Measurements from ENCODE around the gene ESR2.
A peak's percentile ranks its signal among the peaks of the same experiment; 100 is the strongest.
"Not testable (repeated sequence)": the region's sequence is repeated elsewhere in the genome, so short reads cannot be mapped to it uniquely, and the experiment has no call there.

ESR2 gene

DNA sequence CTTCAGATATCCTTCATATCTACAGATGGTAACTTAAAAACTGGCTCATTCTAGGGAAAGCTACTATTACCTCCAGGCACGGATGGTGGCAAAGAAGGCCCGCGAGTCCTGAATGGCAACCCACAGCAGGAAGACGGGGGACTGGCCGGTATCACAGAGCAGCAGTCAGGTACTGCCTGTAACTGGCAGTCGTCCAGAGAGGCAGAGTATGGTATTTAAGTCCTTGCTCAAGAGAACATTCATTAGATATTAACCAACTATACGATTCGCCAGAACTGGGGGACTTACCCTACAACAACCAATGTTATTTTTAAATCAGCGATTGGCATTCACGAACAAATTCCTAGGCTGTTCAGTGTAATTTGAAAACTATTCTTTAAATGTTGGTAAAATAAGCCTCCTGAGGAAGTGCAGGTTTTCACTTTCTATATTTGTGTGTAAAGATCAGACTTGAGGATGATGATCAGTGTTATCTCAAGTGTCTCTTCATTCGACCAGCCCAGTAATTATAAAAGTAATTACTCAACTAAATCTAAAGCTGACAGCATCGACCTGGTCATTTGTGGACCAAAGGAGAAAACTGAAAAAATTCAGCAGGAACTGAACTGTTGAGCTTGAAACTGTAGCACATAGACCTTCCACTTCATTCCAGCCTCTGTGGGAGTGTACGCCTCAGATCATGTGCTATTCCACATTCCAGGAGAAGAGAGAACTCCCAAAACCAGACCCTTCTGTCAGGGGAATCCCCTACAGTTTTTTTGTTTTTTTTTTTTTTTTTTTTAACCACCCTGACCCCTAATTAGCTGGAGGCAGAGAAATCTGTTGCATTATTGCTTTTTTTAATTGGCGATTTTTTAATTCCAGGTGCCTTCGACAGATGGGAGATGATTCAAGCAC lies 75.6 kb downstream of the ESR2 start:
- peak; percentile 83 for FAIRE-seq
- TF ChIP-seq POLR2A (IDR thresholded peaks at IDR 0.05; ENCODE audit: low read depth, low read length) (no peak), TAF1 (IDR thresholded peaks at IDR 0.05; ENCODE audit: borderline replicate concordance, low read depth, low read length) (no peak), POLR2AphosphoS5 (IDR thresholded peaks at IDR 0.05; ENCODE audit: low read depth, low read length) (no peak)
- DNase-seq (ENCODE audit: insufficient read length), result no peak

DNA sequence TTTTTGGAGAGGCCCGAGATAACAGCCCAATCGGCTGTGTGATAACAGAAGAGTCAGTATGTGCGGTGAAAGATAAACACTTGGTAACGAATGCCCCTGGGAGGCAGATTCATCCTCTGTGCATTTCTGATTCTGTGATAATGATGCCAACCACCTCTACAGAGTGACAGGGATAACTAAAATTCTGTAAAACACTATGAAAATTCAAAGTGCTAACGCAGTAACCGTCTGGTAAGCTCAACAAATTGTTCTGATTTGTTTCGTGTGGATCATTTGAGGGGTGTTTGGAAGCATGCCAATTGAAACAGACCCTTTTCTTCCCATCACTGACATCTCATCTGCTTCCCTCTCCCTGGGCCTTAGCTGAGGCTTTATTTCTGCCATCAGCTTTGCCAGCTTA lies 76.3 kb downstream of the ESR2 start:
- TF ChIP-seq POLR2AphosphoS5 (IDR thresholded peaks at IDR 0.05; ENCODE audit: low read depth, low read length) (no peak), POLR2A (IDR thresholded peaks at IDR 0.05; ENCODE audit: low read depth, low read length) (no peak), TAF1 (IDR thresholded peaks at IDR 0.05; ENCODE audit: borderline replicate concordance, low read depth, low read length) (no peak)
- FAIRE-seq (no peak), DNase-seq (ENCODE audit: insufficient read length) (no peak)

DNA sequence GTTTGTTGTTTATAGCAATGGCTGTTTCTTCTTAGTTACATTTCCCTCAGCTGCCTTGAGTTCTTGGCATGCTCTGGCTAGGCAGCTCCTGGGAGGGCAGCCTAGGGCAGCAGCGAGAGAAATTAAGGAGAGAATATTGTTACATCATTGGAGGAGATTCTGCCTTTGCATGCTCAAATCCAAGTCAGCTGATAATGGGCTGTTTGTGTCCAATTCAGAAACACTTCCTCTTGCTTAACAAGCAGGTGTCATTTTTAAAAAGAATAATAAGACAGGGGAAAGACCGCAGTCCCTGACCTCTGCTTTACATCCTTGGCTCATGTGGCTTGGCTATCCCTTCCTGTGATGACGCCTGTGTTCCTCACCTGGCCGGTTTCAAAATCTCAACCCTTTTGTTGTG lies 76.9 kb downstream of the ESR2 start:
- TF ChIP-seq TAF1 (IDR thresholded peaks at IDR 0.05; ENCODE audit: borderline replicate concordance, low read depth, low read length), result no peak
- TF ChIP-seq POLR2A (IDR thresholded peaks at IDR 0.05; ENCODE audit: low read depth, low read length), result no peak
- no peak for TF ChIP-seq POLR2AphosphoS5 (IDR thresholded peaks at IDR 0.05; ENCODE audit: low read depth, low read length)

DNA sequence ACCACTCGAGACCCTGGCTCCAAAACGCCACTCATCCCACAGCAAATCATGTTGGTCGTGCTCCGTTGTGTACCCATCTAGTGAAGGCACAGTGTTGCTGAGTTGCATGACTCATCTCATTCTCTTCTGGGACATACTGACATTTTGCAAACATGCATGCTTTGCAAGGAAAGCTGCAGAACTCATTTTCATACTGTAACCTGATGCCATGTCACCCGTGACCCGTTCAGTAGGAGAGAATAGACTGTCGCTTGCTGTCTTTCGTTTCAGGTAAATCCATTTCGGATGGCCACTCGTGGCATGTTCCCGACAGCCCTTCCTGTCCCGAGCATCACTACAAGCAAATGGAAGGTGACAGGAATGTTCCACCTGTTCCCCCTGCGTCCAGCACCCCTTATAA lies 78.2 kb downstream of the ESR2 start:
- FAIRE-seq, result no peak
- no peak for DNase-seq (ENCODE audit: insufficient read length)
- no peak for TF ChIP-seq TAF1 (IDR thresholded peaks at IDR 0.05; ENCODE audit: borderline replicate concordance, low read depth, low read length)
- TF ChIP-seq POLR2AphosphoS5 (IDR thresholded peaks at IDR 0.05; ENCODE audit: low read depth, low read length), result no peak
- TF ChIP-seq POLR2A (IDR thresholded peaks at IDR 0.05; ENCODE audit: low read depth, low read length), result no peak

More for the DNA sequence above, 76.9 kb downstream of the ESR2 start:
- no peak for DNase-seq (ENCODE audit: insufficient read length)
- FAIRE-seq, result peak; percentile 86

DNA sequence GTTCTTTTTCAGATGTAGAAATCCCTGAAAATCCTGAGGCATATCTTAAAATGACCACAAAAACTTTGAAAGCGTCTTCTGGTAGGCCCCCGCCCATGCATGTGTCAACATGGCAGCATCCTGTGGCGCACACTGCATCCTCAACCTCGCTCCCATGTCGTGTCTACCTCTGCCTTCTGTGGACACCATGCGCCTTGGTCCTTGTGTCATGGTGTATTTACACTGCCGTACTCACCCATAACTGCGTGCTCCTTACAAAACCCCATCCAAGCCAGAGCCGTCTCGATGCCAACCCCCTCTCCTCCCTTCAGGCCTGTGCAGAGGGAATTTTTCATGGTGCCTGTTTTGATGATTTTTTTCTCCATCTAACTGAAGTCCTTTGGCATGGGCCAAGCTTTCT lies 78.9 kb downstream of the ESR2 start:
- no peak for DNase-seq (ENCODE audit: insufficient read length)
- no peak for FAIRE-seq
- TF ChIP-seq POLR2AphosphoS5 (IDR thresholded peaks at IDR 0.05; ENCODE audit: low read depth, low read length) (no peak), POLR2A (IDR thresholded peaks at IDR 0.05; ENCODE audit: low read depth, low read length) (no peak), TAF1 (IDR thresholded peaks at IDR 0.05; ENCODE audit: borderline replicate concordance, low read depth, low read length) (no peak)

DNA sequence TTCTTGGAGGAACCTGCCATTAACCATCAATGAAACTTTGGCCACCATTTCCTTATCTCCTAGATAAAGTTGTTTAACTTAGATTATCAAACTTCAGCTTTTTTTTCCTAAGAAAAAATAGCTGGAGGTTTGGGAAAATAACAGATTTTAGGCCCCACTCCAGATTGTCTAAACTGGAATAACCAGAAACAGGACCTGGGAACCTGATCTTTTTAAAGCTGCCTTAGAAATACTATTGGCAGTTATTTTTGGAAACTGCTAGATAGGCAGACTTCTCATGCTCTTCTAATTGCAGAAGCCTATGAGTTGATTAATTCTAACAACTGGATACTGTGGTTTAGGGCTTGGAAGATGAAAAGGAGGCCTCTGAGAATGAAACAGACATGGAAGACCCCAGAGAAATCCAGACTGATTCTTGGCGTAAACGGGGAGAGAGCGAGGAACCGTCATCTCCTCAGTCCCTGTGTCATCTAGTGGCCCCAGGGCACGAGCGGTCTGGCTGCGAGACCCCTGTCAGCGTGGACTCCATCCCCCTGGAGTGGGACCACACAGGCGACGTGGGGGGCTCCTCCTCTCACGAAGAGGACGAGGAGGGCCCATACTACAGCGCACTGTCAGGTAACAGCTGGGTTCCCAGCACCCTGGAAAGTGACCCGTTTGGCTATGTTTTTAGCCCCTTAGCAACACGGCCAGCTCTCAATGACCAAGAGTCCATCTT lies 80.2 kb downstream of the ESR2 start:
- TF ChIP-seq POLR2AphosphoS5 (IDR thresholded peaks at IDR 0.05; ENCODE audit: low read depth, low read length) (no peak), TAF1 (IDR thresholded peaks at IDR 0.05; ENCODE audit: borderline replicate concordance, low read depth, low read length) (no peak), POLR2A (IDR thresholded peaks at IDR 0.05; ENCODE audit: low read depth, low read length) (no peak)
- DNase-seq (ENCODE audit: insufficient read length) (no peak), FAIRE-seq (no peak)

DNA sequence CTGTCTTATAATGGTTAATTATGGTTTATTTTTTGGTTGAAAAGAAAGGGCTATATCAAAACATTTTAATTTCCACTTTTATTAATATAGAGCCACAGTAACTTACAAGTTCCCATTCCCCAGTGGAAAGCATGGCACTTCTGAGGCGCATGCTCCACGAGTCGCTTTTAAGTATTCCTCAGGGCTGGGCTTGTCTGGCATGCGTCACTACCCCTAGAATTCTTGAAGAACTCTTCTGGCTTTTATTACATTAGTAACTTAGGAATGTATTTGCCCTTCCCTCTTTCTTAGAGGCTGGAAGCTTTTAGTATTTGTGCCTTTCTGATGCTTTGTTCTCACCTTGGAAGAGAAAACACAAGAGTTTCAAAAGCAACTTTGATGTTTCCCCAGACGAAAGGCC lies 81.1 kb downstream of the ESR2 start:
- FAIRE-seq (no peak), DNase-seq (ENCODE audit: insufficient read length) (no peak)
- TF ChIP-seq POLR2A (IDR thresholded peaks at IDR 0.05; ENCODE audit: low read depth, low read length), result no peak

DNA sequence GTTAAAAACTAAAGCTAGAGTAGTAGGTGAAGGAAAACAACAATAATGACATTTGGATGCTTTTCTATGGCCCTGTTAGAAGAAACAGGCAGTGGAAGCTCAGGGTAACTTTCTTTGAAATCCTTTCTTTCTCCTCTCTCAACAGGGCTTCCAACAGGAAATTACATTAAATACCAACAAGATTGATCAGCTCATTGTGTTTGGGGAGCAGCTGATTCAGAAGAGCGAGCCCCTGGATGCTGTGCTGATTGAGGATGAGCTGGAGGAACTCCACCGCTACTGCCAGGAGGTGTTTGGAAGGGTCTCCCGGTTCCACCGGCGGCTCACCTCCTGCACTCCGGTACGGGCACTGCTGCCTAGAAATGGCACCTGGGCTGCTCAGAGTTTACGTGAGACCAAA lies 81.5 kb downstream of the ESR2 start:
- DNase-seq (ENCODE audit: insufficient read length), result no peak
- no peak for FAIRE-seq
- TF ChIP-seq POLR2A (IDR thresholded peaks at IDR 0.05; ENCODE audit: low read depth, low read length), result no peak

DNA sequence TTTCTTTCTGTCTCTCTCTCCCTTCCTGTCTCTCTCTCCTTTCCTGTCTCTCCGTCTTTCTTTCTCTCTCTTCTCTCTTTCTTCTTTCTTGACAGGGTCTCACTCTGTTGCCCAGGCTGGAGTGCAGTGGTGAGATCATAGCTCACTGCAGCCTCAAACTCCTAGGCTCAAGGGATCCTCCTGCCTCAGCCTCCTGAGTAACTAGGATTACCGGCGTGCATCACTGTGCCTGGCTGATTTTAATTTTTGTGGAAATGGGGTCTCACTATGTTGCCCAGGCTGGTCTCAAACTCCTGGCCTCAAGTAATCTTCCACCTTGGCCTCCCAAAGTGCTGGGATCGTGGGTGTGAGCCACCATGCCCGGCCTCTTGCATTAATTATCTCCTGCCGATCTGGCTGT lies 83.3 kb downstream of the ESR2 start:
- not testable (repeated sequence) for FAIRE-seq; DNase-seq (ENCODE audit: insufficient read length)

DNA sequence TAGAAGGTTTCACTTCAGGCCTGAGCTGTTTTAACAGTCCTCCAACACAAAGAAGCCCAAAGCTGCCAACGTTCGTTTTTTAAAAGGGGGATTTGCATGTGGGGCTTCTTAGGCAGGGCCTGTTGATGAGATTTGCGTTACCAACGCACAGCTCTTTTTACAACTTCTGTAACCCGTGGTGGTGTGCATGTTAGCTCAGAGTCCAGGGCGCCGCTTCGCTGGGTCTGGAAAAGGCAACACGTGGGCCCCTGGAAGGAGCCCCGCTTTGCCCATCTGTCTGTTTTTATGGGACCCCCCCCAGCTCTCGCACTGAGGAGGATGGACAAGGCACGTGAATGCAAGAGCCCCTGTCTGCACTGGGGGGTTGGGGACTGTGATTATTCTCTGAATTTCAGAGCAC lies 84.0 kb downstream of the ESR2 start:
- DNase-seq (ENCODE audit: insufficient read length) (no peak), FAIRE-seq (no peak)
- TF ChIP-seq POLR2A (IDR thresholded peaks at IDR 0.05; ENCODE audit: low read depth, low read length) (no peak), POLR2AphosphoS5 (IDR thresholded peaks at IDR 0.05; ENCODE audit: low read depth, low read length) (no peak), TAF1 (IDR thresholded peaks at IDR 0.05; ENCODE audit: borderline replicate concordance, low read depth, low read length) (no peak)

DNA sequence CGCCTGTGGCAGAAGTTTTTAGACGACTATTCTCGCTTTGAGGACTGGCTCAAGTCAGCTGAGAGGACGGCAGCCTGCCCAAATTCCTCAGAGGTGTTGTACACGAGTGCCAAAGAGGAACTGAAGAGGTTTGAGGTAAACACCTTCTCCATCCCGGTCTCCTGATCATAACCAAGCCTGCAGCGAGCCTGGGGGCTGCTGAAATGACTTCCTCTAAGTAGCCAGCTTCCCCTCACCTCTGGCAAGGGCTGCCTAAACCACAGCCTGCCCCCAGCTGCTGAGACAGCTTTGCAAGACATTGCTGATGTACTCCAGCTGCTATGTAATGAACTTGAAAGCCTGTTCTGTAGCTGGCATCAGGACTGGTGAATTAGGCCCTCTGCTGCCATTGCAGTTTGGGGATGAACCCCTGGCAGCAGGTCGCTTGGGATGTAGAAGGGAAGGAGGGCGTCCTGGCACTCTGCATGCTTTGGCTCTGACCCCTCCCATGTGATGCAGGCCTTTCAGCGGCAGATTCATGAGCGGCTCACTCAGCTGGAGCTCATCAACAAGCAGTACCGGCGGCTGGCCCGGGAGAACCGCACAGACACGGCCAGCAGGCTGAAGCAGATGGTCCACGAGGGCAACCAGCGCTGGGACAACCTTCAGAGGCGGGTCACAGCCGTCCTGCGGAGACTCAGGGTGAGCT lies 84.6 kb downstream of the ESR2 start:
- no peak for DNase-seq (ENCODE audit: insufficient read length)

DNA sequence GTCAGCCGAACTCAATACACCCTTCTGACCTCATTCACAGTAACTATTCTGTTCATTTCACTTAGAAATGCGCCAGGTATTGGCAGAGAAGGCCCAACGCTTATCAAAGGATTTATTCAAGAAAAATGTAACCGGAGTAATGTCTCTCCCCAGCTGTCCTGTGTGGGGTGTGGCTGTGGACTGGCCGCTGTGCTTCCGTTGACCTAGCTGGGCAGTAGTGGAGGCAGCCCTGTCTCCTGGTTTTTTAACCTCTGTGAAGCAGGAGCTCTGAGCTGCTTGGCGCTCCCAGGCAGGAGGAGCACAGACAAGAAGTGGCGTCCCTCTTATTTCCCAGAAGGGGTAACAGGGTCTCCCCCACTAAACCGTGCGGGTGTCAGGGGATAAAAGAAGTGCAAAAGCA lies 85.2 kb downstream of the ESR2 start:
- TF ChIP-seq TAF1 (IDR thresholded peaks at IDR 0.05; ENCODE audit: borderline replicate concordance, low read depth, low read length), result no peak
- TF ChIP-seq POLR2AphosphoS5 (IDR thresholded peaks at IDR 0.05; ENCODE audit: low read depth, low read length), result no peak
- TF ChIP-seq POLR2A (IDR thresholded peaks at IDR 0.05; ENCODE audit: low read depth, low read length), result no peak
- DNase-seq (ENCODE audit: insufficient read length) (no peak), FAIRE-seq (no peak)

More for the DNA sequence above, 84.6 kb downstream of the ESR2 start:
- no peak for FAIRE-seq
- TF ChIP-seq POLR2A (IDR thresholded peaks at IDR 0.05; ENCODE audit: low read depth, low read length) (no peak), TAF1 (IDR thresholded peaks at IDR 0.05; ENCODE audit: borderline replicate concordance, low read depth, low read length) (no peak), POLR2AphosphoS5 (IDR thresholded peaks at IDR 0.05; ENCODE audit: low read depth, low read length) (no peak)
